ENCODE results near the gene CD200R1.

DNA sequence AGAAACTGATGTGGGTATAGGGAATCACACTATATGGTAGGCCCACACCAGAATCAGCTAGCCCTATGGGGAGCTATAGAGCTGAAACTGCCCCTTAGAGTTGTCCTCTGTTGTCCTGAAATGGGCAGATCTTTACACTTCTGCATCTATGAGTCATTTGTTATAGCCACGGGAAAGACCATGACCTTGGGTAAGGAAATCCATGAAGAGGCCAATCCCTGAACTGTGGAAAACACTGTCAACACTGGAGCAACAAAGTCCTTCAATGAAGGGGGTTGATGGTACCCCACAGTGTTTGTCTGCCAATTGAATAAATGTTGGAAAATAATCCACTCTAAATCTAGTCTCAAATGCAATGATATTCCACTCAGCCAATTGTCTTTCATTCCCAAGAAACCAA lies 5.2 kb upstream of the CD200R1 start:
- TF ChIP-seq CTCF (conservative IDR thresholded peaks at IDR 0.05; ENCODE audit: low read depth in 2 of 2) (no peak), POLR2AphosphoS5 (IDR thresholded peaks at IDR 0.05; ENCODE audit: low read depth) (no peak), REST (IDR thresholded peaks at IDR 0.05; ENCODE audit: unreplicated experiment) (no peak), EZH2phosphoT487 (IDR thresholded peaks at IDR 0.05; ENCODE audit: unreplicated experiment) (no peak), ZNF331 (CRISPR knock-in tag; IDR thresholded peaks at IDR 0.05; ENCODE audit: low read depth) (no peak)

All from GM23338 (cell line).